Psoas muscle (tissue), 8 donors: ENCODE data around the gene NFE2L1. TPM values are rescaled to one million over a fixed set of nuclear protein-coding genes. Genes with fewer than 3 reads are reported as not detected.
A peak's percentile ranks its signal among the peaks of the same experiment; 100 is the strongest.

Source experiments
- ATAC-seq, 4 donors: fragments of 200-7000 bp; cut with Tn5 transposase; one replicate each; pipeline ENCODE4 v1.9.1; 2020; ENCODE audit warnings: moderate library complexity in 3 of 4, mild to moderate bottlenecking in 2 of 4
- DNase-seq, 2 donors: peaks; one replicate each; pipeline ENCODE4 v3.0.0-alpha.2; 2020
- H3K27ac ChIP-seq: fragments of 200-600 bp; one replicate; pipeline ENCODE4 v1.8.0; 2022
- H3K27me3 ChIP-seq, 3 donors: fragments of 200-600 bp in 1 of 3; one replicate each; pipeline versions ENCODE4 v1.6.1 to v1.8.0; 2013 to 2022; ENCODE audit warnings: low read length in 2 of 3, mild to moderate bottlenecking in 2 of 3, moderate library complexity in 1 of 3; ENCODE audit not compliant: insufficient read depth in 3 of 3
- H3K36me3 ChIP-seq, 2 donors: fragments of 200-600 bp in 1 of 2; one replicate each; pipeline versions ENCODE4 v1.6.1 to v1.8.0; 2013 to 2022; ENCODE audit warnings: low read depth in 1 of 2, mild to moderate bottlenecking in 1 of 2, moderate library complexity in 1 of 2; ENCODE audit not compliant: insufficient read depth in 1 of 2
- H3K4me1 ChIP-seq: fragments of 200-600 bp; one replicate; pipeline ENCODE4 v1.8.0; 2022
- H3K4me3 ChIP-seq: fragments of 200-600 bp; one replicate; pipeline ENCODE4 v1.8.0; 2022; ENCODE audit warnings: mild to moderate bottlenecking
- H3K9me3 ChIP-seq: fragments of 200-600 bp; one replicate; pipeline ENCODE4 v1.8.0; 2022
- WGBS, 3 donors: extraction: QIAGEN DNeasy Blood & Tissue Kit; methylation state at CpG; one replicate each; pipeline versions ENCODE4 v1.1.6 to v1.1.7; 2013; 5-methylcytosine and 5-hydroxymethylcytosine counted together
- intact Hi-C, 2 donors: fragments of 100-400 bp; cut with DNase I; formaldehyde crosslinking; loops; one replicate each; pipeline versions ENCODE4 v1.11.0 to v1.14.2; 2022
- polyA plus RNA-seq, 3 donors: library from polyadenylated mRNA; stranded (reverse); fragments of 200-250 nt; gene quantifications; one replicate each; pipeline ENCODE4 v1.2.3, GENCODE V29; 2013
- total RNA-seq, 4 donors: library from RNA; stranded (reverse); fragmentation: NEBNext Ultra II Directional in 2 of 4; extraction: Animal tissue kit (Norgen Biotek cat#: 25700) in 2 of 4; gene quantifications; one replicate each; pipeline versions ENCODE4 v1.2.1 to v1.2.4, GENCODE V29; 2021 to 2023
- TF ChIP-seq, protein P1 (sequence below): fragments of 200-600 bp; IDR thresholded peaks from one replicate; pipeline ENCODE4 v1.8.0; 2022; ENCODE audit warnings: antibody characterized with exemption
- donor health status: healthy with polysubstance abuse.
- donor health status: DM: no; HTN: no; CAD: no; lungs with moderate emphysema.
- donor health status: Bipolar disorder and iron deficiency.
- donor health status: healthy.
- donor health status: DM: yes; HTN: yes; CAD: no.
- donor health status: DM: no; HTN: no; CAD: no.
- donor health status: DM: no; HTN: no; CAD: no.
- donor health status: DM: yes; HTN: yes; CAD: no.

Gene NFE2L1
- total and polyA plus RNA-seq, 7 donors: 308 to 1,601 (median 1,124) TPM

DNA sequence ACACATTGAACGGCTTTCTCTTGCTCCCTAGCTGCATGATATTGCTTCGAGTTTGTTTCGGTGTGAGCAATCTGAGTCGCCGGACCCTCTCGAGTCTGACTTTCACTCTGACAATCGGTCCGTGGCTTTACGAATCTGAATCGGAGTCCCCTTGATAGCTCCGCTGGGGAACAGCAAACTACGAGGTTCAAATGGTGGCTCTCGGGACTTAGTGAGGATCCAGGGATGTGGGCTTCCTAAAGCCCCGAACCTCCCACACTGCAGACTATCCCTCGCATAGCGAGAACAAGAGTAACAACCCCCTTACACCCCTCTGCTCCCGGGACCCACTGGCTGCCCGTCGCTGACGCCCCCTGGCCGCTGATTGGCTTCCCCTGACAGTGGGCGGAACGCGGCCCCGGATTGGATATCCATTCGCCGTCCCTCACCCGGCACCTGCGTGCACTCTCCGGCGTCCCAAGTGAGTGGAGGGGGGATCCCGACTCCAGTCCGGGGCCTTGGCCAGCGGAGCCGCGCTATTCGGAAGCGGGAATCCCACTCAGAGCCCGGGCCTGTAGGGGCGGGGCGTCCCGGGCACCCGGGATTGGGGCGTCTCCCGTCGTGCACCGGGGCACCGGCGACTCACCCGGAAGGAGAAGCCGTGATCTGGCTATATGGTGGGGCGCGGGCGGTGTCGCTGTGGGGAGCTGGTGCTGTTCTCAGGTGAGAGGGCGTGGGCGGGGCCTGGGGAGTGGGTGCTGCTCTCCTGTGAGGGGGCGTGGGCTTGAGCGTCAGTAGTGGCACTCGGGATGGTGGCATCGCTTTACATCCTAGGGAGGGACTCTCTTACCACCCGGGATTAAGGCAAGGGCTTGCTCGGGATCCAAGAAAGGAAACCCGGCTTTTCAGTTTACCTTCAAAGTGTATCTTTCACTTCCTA, 59.2 kb downstream of the NFE2L1 start, which contains the start of gene SNX11:
SNX11 (plus strand) TSS at position 630 of the 919 bp plus-strand sequence. CDS start 4,278 bp downstream, outside the sequence.
- peak within 1 kb of the TSS; percentile 98 for H3K27ac ChIP-seq
- peaks cover 0 to 4% of the 10 kb centered on the region in 2 donors for H3K36me3 ChIP-seq
- TF ChIP-seq, protein P1, sequence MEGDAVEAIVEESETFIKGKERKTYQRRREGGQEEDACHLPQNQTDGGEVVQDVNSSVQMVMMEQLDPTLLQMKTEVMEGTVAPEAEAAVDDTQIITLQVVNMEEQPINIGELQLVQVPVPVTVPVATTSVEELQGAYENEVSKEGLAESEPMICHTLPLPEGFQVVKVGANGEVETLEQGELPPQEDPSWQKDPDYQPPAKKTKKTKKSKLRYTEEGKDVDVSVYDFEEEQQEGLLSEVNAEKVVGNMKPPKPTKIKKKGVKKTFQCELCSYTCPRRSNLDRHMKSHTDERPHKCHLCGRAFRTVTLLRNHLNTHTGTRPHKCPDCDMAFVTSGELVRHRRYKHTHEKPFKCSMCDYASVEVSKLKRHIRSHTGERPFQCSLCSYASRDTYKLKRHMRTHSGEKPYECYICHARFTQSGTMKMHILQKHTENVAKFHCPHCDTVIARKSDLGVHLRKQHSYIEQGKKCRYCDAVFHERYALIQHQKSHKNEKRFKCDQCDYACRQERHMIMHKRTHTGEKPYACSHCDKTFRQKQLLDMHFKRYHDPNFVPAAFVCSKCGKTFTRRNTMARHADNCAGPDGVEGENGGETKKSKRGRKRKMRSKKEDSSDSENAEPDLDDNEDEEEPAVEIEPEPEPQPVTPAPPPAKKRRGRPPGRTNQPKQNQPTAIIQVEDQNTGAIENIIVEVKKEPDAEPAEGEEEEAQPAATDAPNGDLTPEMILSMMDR: no peak
- WGBS, 3 donors: 0% methylated on average over 59 to 64 of the region's 64 CpGs
- peaks cover 4% of the 10 kb centered on the region for H3K9me3 ChIP-seq
- peaks cover 23% of the 10 kb centered on the region for H3K4me1 ChIP-seq
- DNase-seq (peak; percentile 90 to 93), ATAC-seq (peak; percentile 96 to 98 (median 97))
- intact Hi-C loops: loop anchor here in 1 of 2 donors (2.0 kb wide), 1 partner anchor 23 kb away; no protein-coding TSS in a partner anchor
- H3K27me3 ChIP-seq: no peaks in the 10 kb centered on the region
- peak within 1 kb of the TSS; percentile 96 for H3K4me3 ChIP-seq

DNA sequence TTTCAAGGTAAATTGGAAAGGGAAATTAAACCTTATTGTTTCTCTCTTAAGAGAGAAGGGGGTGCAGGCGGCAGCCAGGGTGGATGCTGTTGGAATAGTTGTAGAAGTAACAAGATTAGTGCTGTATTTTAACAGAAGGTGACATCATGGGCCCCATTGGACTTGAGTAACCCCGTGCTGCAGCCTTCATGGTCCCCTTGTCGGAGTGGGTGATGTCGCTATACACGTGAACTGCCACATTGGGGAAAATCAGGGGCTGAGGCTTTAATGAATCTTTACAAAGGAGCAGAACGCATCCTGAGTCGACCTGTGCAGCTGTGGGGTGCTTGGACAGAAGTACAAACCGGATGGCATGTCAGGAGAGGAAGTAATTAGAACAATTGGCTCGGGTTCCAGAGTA, 62.6 kb downstream of the NFE2L1 start:
- Histone ChIP-seq H3K9me3 (no peaks in the 10 kb centered on the region), H3K27me3 (no peaks in the 10 kb centered on the region), H3K27ac (no peak overlapping the region), H3K4me3 (no peak overlapping the region), H3K4me1 (peaks cover 23% of the 10 kb centered on the region), H3K36me3 (peaks cover 0 to 36% of the 10 kb centered on the region in 2 donors)
- TF ChIP-seq, protein P1: no peak
- no peak for DNase-seq
- intact Hi-C loops: no loop called here
- ATAC-seq: no peak
- 52 to 60% (median 53%) methylated on average over 9 of the region's 9 CpGs for WGBS, 3 donors

Other genes starting within 250 kb of the NFE2L1 start
- 10 to 100 TPM in 1 of 4 donors, 1 to 10 TPM in 3; 2.6 to 23.4 (median 5.3) TPM for gene OSBPL7, start 226.6 kb upstream of the NFE2L1 start, total RNA-seq
- 1 to 10 TPM in 2 of 3 donors, under 1 TPM in 1; 0.95 to 1.7 (median 1.3) TPM for gene OSBPL7, start 226.6 kb upstream of the NFE2L1 start, polyA plus RNA-seq
- gene MRPL10, start 216.8 kb upstream of the NFE2L1 start, total RNA-seq: 10 to 100 TPM; 37.8 to 51.9 (median 46.3) TPM
- gene MRPL10, start 216.8 kb upstream of the NFE2L1 start, polyA plus RNA-seq: 10 to 100 TPM; 44.1 to 78.6 (median 56.1) TPM
- gene LRRC46, start 216.7 kb upstream of the NFE2L1 start, total RNA-seq: under 1 TPM in 2 of 4 donors, not detected in 2; 0.15 to 0.54 TPM
- under 1 TPM; 0.08 to 0.40 (median 0.22) TPM for gene LRRC46, start 216.7 kb upstream of the NFE2L1 start, polyA plus RNA-seq
- 10 to 100 TPM; 12.2 to 33.5 (median 19.5) TPM for gene SCRN2, start 207.1 kb upstream of the NFE2L1 start, total RNA-seq
- gene SCRN2, start 207.1 kb upstream of the NFE2L1 start, polyA plus RNA-seq: 10 to 100 TPM; 10.7 to 18.8 (median 15.1) TPM
- under 1 TPM in 1 of 4 donors, not detected in 3; 0.16 TPM for gene SP6, start 197.2 kb upstream of the NFE2L1 start, total RNA-seq
- under 1 TPM in 2 of 3 donors, not detected in 1; 0.04 to 0.27 TPM for gene SP6, start 197.2 kb upstream of the NFE2L1 start, polyA plus RNA-seq
- 10 to 100 TPM; 10.8 to 16.1 (median 12.8) TPM for gene SP2, start 152.1 kb upstream of the NFE2L1 start, total RNA-seq
- gene SP2, start 152.1 kb upstream of the NFE2L1 start, polyA plus RNA-seq: 10 to 100 TPM in 1 of 3 donors, 1 to 10 TPM in 2; 6.2 to 10.2 (median 7.2) TPM
- 10 to 100 TPM; 28.2 to 42.3 (median 33.8) TPM for gene PNPO, start 106.8 kb upstream of the NFE2L1 start, total RNA-seq
- gene PNPO, start 106.8 kb upstream of the NFE2L1 start, polyA plus RNA-seq: 10 to 100 TPM; 12.0 to 30.0 (median 12.8) TPM
- gene PRR15L, start 90.5 kb upstream of the NFE2L1 start, total RNA-seq: not detected
- gene PRR15L, start 90.5 kb upstream of the NFE2L1 start, polyA plus RNA-seq: under 1 TPM in 2 of 3 donors, not detected in 1; 0.04 to 0.17 TPM
- gene CDK5RAP3, start 77.2 kb upstream of the NFE2L1 start, total RNA-seq: 10 to 100 TPM; 21.0 to 44.1 (median 34.5) TPM
- 10 to 100 TPM; 25.4 to 29.9 (median 25.6) TPM for gene CDK5RAP3, start 77.2 kb upstream of the NFE2L1 start, polyA plus RNA-seq
- gene COPZ2, start 10.6 kb upstream of the NFE2L1 start, total RNA-seq: 100 to 1,000 TPM in 1 of 4 donors, 10 to 100 TPM in 3; 56.4 to 130 (median 66.4) TPM
- gene COPZ2, start 10.6 kb upstream of the NFE2L1 start, polyA plus RNA-seq: 10 to 100 TPM; 16.8 to 46.0 (median 35.5) TPM
- gene CBX1, start 53.1 kb downstream of the NFE2L1 start, total RNA-seq: 10 to 100 TPM; 28.9 to 39.6 (median 35.5) TPM
- gene CBX1, start 53.1 kb downstream of the NFE2L1 start, polyA plus RNA-seq: 10 to 100 TPM; 26.6 to 69.6 (median 34.8) TPM
- gene SNX11, start 59.4 kb downstream of the NFE2L1 start, total RNA-seq: 10 to 100 TPM; 10.0 to 17.2 (median 12.3) TPM
- 10 to 100 TPM; 11.5 to 27.0 (median 25.7) TPM for gene SNX11, start 59.4 kb downstream of the NFE2L1 start, polyA plus RNA-seq